Measurements from ENCODE around the gene MMD2.

MMD2 gene

GRCh38 chr7:4962872-4963775 is 4.1 kb upstream of the MMD2 start:
- Histone ChIP-seq H3K27me3 (peaks cover 8 to 14% (median 9%) of the 10 kb centered on the region in 11 experiments), H3K9me3 (replicated peaks in 1 of 11) (no peaks in the 10 kb centered on the region), H3K9ac (no peak overlapping the region), H4K20me1 (no peaks in the 10 kb centered on the region), H3K36me3 (no peaks in the 10 kb centered on the region), H3K4me2 (no peak overlapping the region), H3K4me3 (no peak overlapping the region), H3K27ac (no peak overlapping the region), H3K4me1 (no peaks in the 10 kb centered on the region)
- TF ChIP-seq Cebpa-rat (IDR thresholded peaks at IDR 0.05): no peak

- Histone ChIP-seq H3K4me1 (no peaks in the 10 kb centered on the region), H4K20me1 (peaks cover 0 to 5% (median 0%) of the 10 kb centered on the region in 11 experiments; a peak in 2 of 22 replicates), H3K27me3 (peaks cover 15 to 28% (median 20%) of the 10 kb centered on the region in 11 experiments), H3K9ac (no peak overlapping the region), H3K36me3 (no peaks in the 10 kb centered on the region), H3K4me2 (no peak overlapping the region), H3K4me3 (no peak overlapping the region), H3K9me3 (replicated peaks in 1 of 11) (no peaks in the 10 kb centered on the region), H3K27ac (no peak overlapping the region)
- TF ChIP-seq Cebpa-rat (IDR thresholded peaks at IDR 0.05): no peak
These were observed 1.4 kb upstream of the MMD2 start for GRCh38 chr7:4960363-4960762.

- TF ChIP-seq Cebpa-rat (IDR thresholded peaks at IDR 0.05): no peak
- Histone ChIP-seq H3K4me3 (no peak overlapping the region), H3K27ac (no peak overlapping the region), H3K36me3 (no peaks in the 10 kb centered on the region), H4K20me1 (peaks cover 0 to 5% (median 0%) of the 10 kb centered on the region in 11 experiments; a peak in 2 of 22 replicates), H3K9me3 (replicated peaks in 1 of 11) (no peaks in the 10 kb centered on the region), H3K27me3 (peaks cover 15 to 28% (median 20%) of the 10 kb centered on the region in 11 experiments), H3K9ac (no peak overlapping the region), H3K4me2 (no peak overlapping the region), H3K4me1 (no peaks in the 10 kb centered on the region)
These were observed 906 bp upstream of the MMD2 start for GRCh38 chr7:4959893-4960292.

GRCh38 chr7:4959306-4959705 is 319 bp upstream of the MMD2 start:
- TF ChIP-seq Cebpa-rat (IDR thresholded peaks at IDR 0.05): no peak
- no peak overlapping the region for H3K4me3 ChIP-seq
- no peaks in the 10 kb centered on the region for H3K36me3 ChIP-seq
- H3K4me1 ChIP-seq: no peaks in the 10 kb centered on the region
- no peak overlapping the region for H3K4me2 ChIP-seq
- H4K20me1 ChIP-seq: peaks cover 0 to 5% (median 0%) of the 10 kb centered on the region in 11 experiments; a peak in 2 of 22 replicates
- H3K9me3 ChIP-seq (replicated peaks in 1 of 11): no peaks in the 10 kb centered on the region
- no peak overlapping the region for H3K27ac ChIP-seq
- H3K27me3 ChIP-seq: peaks cover 15 to 28% (median 20%) of the 10 kb centered on the region in 11 experiments
- no peak overlapping the region for H3K9ac ChIP-seq

- H4K20me1 ChIP-seq: peaks cover 0 to 5% (median 0%) of the 10 kb centered on the region in 11 experiments; a peak in 2 of 22 replicates
- H3K4me2 ChIP-seq: no peak overlapping the region
- peaks cover 15 to 28% (median 20%) of the 10 kb centered on the region in 11 experiments for H3K27me3 ChIP-seq
- H3K4me1 ChIP-seq: no peaks in the 10 kb centered on the region
- H3K27ac ChIP-seq: no peak overlapping the region
- no peaks in the 10 kb centered on the region for H3K9me3 ChIP-seq (replicated peaks in 1 of 11)
- no peak overlapping the region for H3K4me3 ChIP-seq
- H3K9ac ChIP-seq: no peak overlapping the region
- H3K36me3 ChIP-seq: no peaks in the 10 kb centered on the region
- TF ChIP-seq Cebpa-rat (IDR thresholded peaks at IDR 0.05): no peak
These were observed 1.0 kb downstream of the MMD2 start for GRCh38 chr7:4957847-4958476.

GRCh38 chr7:4951903-4952636 is 6.9 kb downstream of the MMD2 start:
- Histone ChIP-seq H3K9me3 (replicated peaks in 1 of 11) (peaks cover 0 to 12% (median 8%) of the 10 kb centered on the region in 11 experiments; a peak in 10 of 22 replicates), H3K27ac (no peak overlapping the region), H3K4me2 (no peak overlapping the region), H3K36me3 (no peaks in the 10 kb centered on the region), H3K4me3 (no peak overlapping the region), H4K20me1 (peaks cover 0 to 6% (median 0%) of the 10 kb centered on the region in 11 experiments; a peak in 1 of 22 replicates), H3K9ac (no peak overlapping the region), H3K4me1 (0 out of 20 replicates have a peak, but pooled peaks cover 0 to 6% (median 0%) of the 10 kb centered on the region in 10 experiments), H3K27me3 (peaks cover 0 to 8% (median under 1%) of the 10 kb centered on the region in 11 experiments; a peak in 10 of 22 replicates)
- no peak for TF ChIP-seq Cebpa-rat (IDR thresholded peaks at IDR 0.05)

- Histone ChIP-seq H3K27me3 (peaks cover 0 to under 1% (median 0%) of the 10 kb centered on the region in 11 experiments; a peak in 2 of 22 replicates), H3K9ac (no peak overlapping the region), H4K20me1 (peaks cover 0 to 6% (median 0%) of the 10 kb centered on the region in 11 experiments; a peak in 1 of 22 replicates), H3K9me3 (replicated peaks in 1 of 11) (peaks cover 0 to 12% (median 8%) of the 10 kb centered on the region in 11 experiments; a peak in 10 of 22 replicates), H3K27ac (no peak overlapping the region), H3K4me2 (no peak overlapping the region), H3K4me1 (0 out of 20 replicates have a peak, but pooled peaks cover 0 to 6% (median 0%) of the 10 kb centered on the region in 10 experiments), H3K36me3 (no peaks in the 10 kb centered on the region), H3K4me3 (no peak overlapping the region)
- TF ChIP-seq Cebpa-rat (IDR thresholded peaks at IDR 0.05): no peak
These were observed 7.7 kb downstream of the MMD2 start for GRCh38 chr7:4951304-4951703.

- H3K4me3 ChIP-seq: no peak overlapping the region
- H3K9me3 ChIP-seq (replicated peaks in 1 of 11): peaks cover 0 to 12% (median 8%) of the 10 kb centered on the region in 11 experiments; a peak in 10 of 22 replicates
- no peaks in the 10 kb centered on the region for H3K36me3 ChIP-seq
- 0 out of 20 replicates have a peak, but pooled peaks cover 0 to 6% (median 0%) of the 10 kb centered on the region in 10 experiments for H3K4me1 ChIP-seq
- TF ChIP-seq Cebpa-rat (IDR thresholded peaks at IDR 0.05): no peak
- H4K20me1 ChIP-seq: peaks cover 0 to 6% (median 0%) of the 10 kb centered on the region in 11 experiments; a peak in 1 of 22 replicates
- no peaks in the 10 kb centered on the region for H3K27me3 ChIP-seq
- no peak overlapping the region for H3K9ac ChIP-seq
- H3K27ac ChIP-seq: no peak overlapping the region
- no peak overlapping the region for H3K4me2 ChIP-seq
These were observed 10.6 kb downstream of the MMD2 start for GRCh38 chr7:4948402-4948801.
